Heart left ventricle (tissue), 16 donors: Measurements from ENCODE around the gene PLCG2. TPM values are rescaled to one million over a fixed set of nuclear protein-coding genes. Genes with fewer than 3 reads are reported as not detected.

Experiments used
- ATAC-seq, 4 donors: fragments of 200-7000 bp; cut with Tn5 transposase; one replicate each; pipeline ENCODE4 v1.9.1; 2020 to 2022; ENCODE audit warnings: moderate library complexity in 4 of 4, mild to moderate bottlenecking in 3 of 4, moderate number of reproducible peaks in 1 of 4
- DNase-seq, 5 donors: peaks; one replicate each; pipeline ENCODE4 v3.0.0-alpha.2; 2020
- H3K27ac ChIP-seq, 12 donors: fragments of 200-600 bp; sonication (generic) in 4 of 12; one replicate each; pipeline versions ENCODE4 v1.5.0 to v1.8.0; 2016 to 2022; ENCODE audit warnings: mild to moderate bottlenecking in 2 of 12
- H3K27me3 ChIP-seq, 9 donors: fragments of 200-600 bp; sonication (generic) in 2 of 9; one replicate each; pipeline versions ENCODE4 v1.5.1 to v1.8.0; 2016 to 2022; ENCODE audit warnings: mild to moderate bottlenecking in 3 of 9
- H3K36me3 ChIP-seq, 9 donors: fragments of 200-600 bp; sonication (generic) in 2 of 9; one replicate each; pipeline versions ENCODE4 v1.5.0 to v1.8.0; 2018 to 2022; ENCODE audit warnings: mild to moderate bottlenecking in 2 of 9
- H3K4me1 ChIP-seq, 12 donors: fragments of 200-600 bp; sonication (generic) in 4 of 12; one replicate each; pipeline versions ENCODE4 v1.5.0 to v1.8.0; 2016 to 2022; ENCODE audit warnings: mild to moderate bottlenecking in 3 of 12
- H3K4me3 ChIP-seq, 12 donors: fragments of 200-600 bp; sonication (generic) in 4 of 12; one replicate each; pipeline versions ENCODE4 v1.5.0 to v1.8.0; 2017 to 2022; ENCODE audit warnings: mild to moderate bottlenecking in 9 of 12, moderate library complexity in 4 of 12
- H3K9me3 ChIP-seq, 12 donors: fragments of 200-600 bp; sonication (generic) in 4 of 12; one replicate each; pipeline versions ENCODE4 v1.5.0 to v1.8.0; 2016 to 2022; ENCODE audit warnings: mild to moderate bottlenecking in 1 of 12
- CTCF ChIP-seq, 12 donors: fragments of 200-600 bp; sonication (generic) in 4 of 12; IDR thresholded peaks; one replicate each; pipeline versions ENCODE4 v1.5.0 to v1.8.0; 2018 to 2022; ENCODE audit warnings: antibody characterized with exemption in 12 of 12, mild to moderate bottlenecking in 5 of 12
- POLR2A ChIP-seq, 2 donors: fragments of 450-650 bp; IDR thresholded peaks; one replicate each; pipeline ENCODE4 v1.6.1; 2017; ENCODE audit warnings: antibody characterized with exemption in 2 of 2, mild to moderate bottlenecking in 2 of 2, moderate library complexity in 2 of 2
- WGBS, 4 donors: extraction: QIAGEN DNeasy Blood & Tissue Kit in 2 of 4; methylation state at CpG; one replicate each; pipeline versions ENCODE4 v1.1.5 to v1.1.7; 2013 to 2018; 5-methylcytosine and 5-hydroxymethylcytosine counted together
- intact Hi-C, 10 donors: fragments of 100-400 bp; cut with DNase I; formaldehyde crosslinking; loops; one replicate each; pipeline versions ENCODE4 v1.11.1 to v1.14.2; 2022
- polyA plus RNA-seq, 2 donors: library from polyadenylated mRNA; stranded (reverse); fragments of 200-250 nt; gene quantifications; one replicate each; pipeline ENCODE4 v1.2.3, GENCODE V29; 2013
- total RNA-seq, 9 donors: library from RNA; depleted of rRNA in 2 of 9; stranded (reverse); fragments of >200 nt in 2 of 9; fragmentation: NEBNext Ultra II Directional in 3 of 9; extraction: Animal tissue kit (Norgen Biotek cat#: 25700) in 3 of 9; gene quantifications; one replicate each; pipeline versions ENCODE4 v1.1.0 to v1.2.4, GENCODE V29; 2016 to 2023
- donor health status: ischemic (EF 13 %, LVEDD 7.1; RV severe dilation, severe dysfunction).
- donor health status: healthy with polysubstance abuse.
- donor health status: DM: no; HTN: yes; CAD: no.
- donor health status: DM: no; HTN: no; CAD: no.
- donor health status: ischemic (EF 25% LVEDD 6.9; RV normal size, moderate dysfunction).
- donor health status: ischemic (EF 25% LVEDD 5.7; RV mildly dilated, moderate dysfunction).
- donor health status: healthy.
- donor health status: DM: yes; HTN: yes; CAD: no.
- donor health status: ischemic (EF 35%, LVEDD 5.7; RV mildly dilated, moderate dysfunction).
- donor health status: nonischemic (EF 11% LVEDD 7.7; RV severe dilation, severe dysfunction).
- donor health status: DM: yes; HTN: yes; CAD: no.
- donor health status: PGD.
- donor health status: ischemic (EF 29% LVEDD 5.4; RV normal size, mild dysfunction).
- donor health status: nonischemic (EF 23%, LVEDD 6.1; RV moderate dilation, normal function).

Gene PLCG2
- total and polyA plus RNA-seq, 11 donors: 2.0 to 35.4 (median 4.7) TPM

DNA sequence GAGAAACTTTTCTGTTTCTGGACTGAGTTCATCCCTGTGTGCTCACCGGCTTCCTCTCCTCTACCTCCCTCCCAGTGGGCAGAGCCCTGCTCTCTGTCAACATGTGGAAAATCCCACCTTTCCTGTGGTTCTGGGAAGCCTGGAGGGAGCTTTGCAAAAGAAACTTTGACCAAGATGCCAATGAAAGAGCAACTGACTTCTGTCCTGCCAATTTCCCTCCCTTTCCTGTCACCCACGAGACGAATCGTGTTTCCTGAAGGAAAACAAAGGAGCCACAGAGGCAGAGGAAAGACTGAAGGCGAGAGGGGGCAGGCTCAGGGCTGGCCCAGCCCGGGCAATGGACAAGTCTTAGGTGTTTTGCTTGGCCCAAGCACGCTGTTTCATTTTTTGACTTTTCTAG is 82.8 kb downstream of the PLCG2 start:
- peaks cover 0 to 12% (median 0%) of the 10 kb centered on the region in 9 donors for H3K27me3 ChIP-seq
- intact Hi-C loops: loop anchor here in 2 of 10 donors (10.0 kb wide), 1 partner anchor 77 kb away; no protein-coding TSS in a partner anchor

GRCh38 chr16:81863630-81864352 is 84.7 kb downstream of the PLCG2 start:
- H3K4me3 ChIP-seq: no peak overlapping the region
- peaks cover 0 to 23% (median 8%) of the 10 kb centered on the region in 12 donors for H3K4me1 ChIP-seq
- no peak for ATAC-seq
- H3K27ac ChIP-seq: no peak overlapping the region
- H3K9me3 ChIP-seq: no peaks in the 10 kb centered on the region
- no peak for TF ChIP-seq POLR2A (IDR thresholded peaks at IDR 0.05)
- no peak for TF ChIP-seq CTCF (IDR thresholded peaks at IDR 0.05)
- WGBS, 4 donors: 72 to 77% (median 73%) methylated on average over 8 of the region's 8 CpGs
- no peak for DNase-seq
- H3K27me3 ChIP-seq: peaks cover 0 to 12% (median 0%) of the 10 kb centered on the region in 9 donors
- H3K36me3 ChIP-seq: no peaks in the 10 kb centered on the region
- intact Hi-C loops: loop anchor here in 2 of 10 donors (10.0 kb wide), 1 partner anchor 79 kb away; no protein-coding TSS in a partner anchor

More for the DNA sequence above, 82.8 kb downstream of the PLCG2 start:
- peaks cover 0 to 4% (median 0%) of the 10 kb centered on the region in 12 donors for H3K9me3 ChIP-seq
- ATAC-seq: peak; percentile 46 to 83 (median 58)
- H3K4me1 ChIP-seq: peaks cover 0 to 23% (median 8%) of the 10 kb centered on the region in 12 donors
- H3K4me3 ChIP-seq: no peak overlapping the region
- TF ChIP-seq POLR2A (IDR thresholded peaks at IDR 0.05): no peak
- TF ChIP-seq CTCF (IDR thresholded peaks at IDR 0.05): no peak
- H3K27ac ChIP-seq: peak overlapping the region in 9 of 12 donors; percentile 27 to 81 (median 47)
- WGBS, 4 donors: 38 to 56% (median 48%) methylated on average over 7 of the region's 7 CpGs
- DNase-seq: peak in 1 of 5 donors; percentile 28
- peaks cover 0 to 12% (median 0%) of the 10 kb centered on the region in 9 donors for H3K36me3 ChIP-seq

DNA sequence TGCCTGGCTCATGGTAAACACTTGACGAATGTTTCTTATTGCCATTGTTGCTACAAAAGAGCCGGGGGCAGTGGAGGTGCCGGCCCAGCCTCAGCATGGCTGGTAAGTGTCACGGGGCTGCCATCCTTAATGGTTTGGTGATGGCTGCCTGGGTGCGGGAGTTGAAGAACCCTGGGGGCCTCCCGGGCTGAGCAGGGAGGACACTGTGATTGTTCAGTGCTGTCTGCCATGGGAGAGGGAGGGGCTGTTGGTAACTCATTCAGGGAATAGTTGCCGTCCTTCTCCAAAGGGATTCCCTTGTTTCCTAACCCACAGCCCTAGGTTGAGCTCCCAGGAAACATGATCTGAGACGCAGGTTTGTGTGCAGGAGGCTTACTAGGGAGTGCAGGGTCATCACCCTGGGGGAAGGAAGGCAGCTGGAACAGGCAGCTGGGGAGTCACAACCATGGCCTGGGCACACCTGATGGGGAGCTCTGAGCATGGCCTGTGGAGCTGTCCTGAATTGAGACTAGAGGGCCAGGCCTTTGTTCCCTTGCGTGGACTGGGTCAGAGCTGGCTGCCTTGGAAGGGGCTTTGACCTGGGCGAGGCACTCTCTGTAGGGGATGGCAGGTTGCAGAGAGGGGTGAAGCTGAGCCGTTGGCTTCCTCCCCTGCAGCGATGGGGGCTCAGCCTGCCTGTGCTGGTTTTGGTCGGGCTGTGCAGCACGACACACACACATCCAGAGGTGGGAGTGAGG is 85.7 kb downstream of the PLCG2 start:
- H3K27ac ChIP-seq: peak overlapping the region in 3 of 12 donors; percentile 10 to 31 (median 19)

More for the DNA sequence above, 85.7 kb downstream of the PLCG2 start:
- Histone ChIP-seq H3K27me3 (peaks cover 0 to 12% (median 0%) of the 10 kb centered on the region in 9 donors), H3K36me3 (no peaks in the 10 kb centered on the region), H3K4me1 (peaks cover 0 to 23% (median 8%) of the 10 kb centered on the region in 12 donors), H3K9me3 (no peaks in the 10 kb centered on the region), H3K4me3 (no peak overlapping the region)
- WGBS, 4 donors: 57 to 68% (median 59%) methylated on average over 7 to 14 of the region's 14 CpGs
- no peak for ATAC-seq
- intact Hi-C loops: loop anchor here in 2 of 10 donors (10.0 kb wide), 1 partner anchor 80 kb away; no protein-coding TSS in a partner anchor
- peak in 1 of 5 donors; percentile 44 for DNase-seq
- TF ChIP-seq POLR2A (IDR thresholded peaks at IDR 0.05): no peak
- TF ChIP-seq CTCF (IDR thresholded peaks at IDR 0.05): no peak
